Measurements from ENCODE around the gene ZDHHC12. TPM values are rescaled to one million over a fixed set of nuclear protein-coding genes. Genes with fewer than 3 reads are reported as not detected.

Gene ZDHHC12
- total and polyA plus RNA-seq, 12 donors = 1.6 to 97.4 (median 29.0) TPM

- intact Hi-C loops (cut with DNase I) = no loop called here
- no peak overlapping the region for H3K4me3 ChIP-seq
- H3K27me3 ChIP-seq = no peaks in the 10 kb centered on the region
- H3K36me3 ChIP-seq (replicated peaks in 1 of 2) = no peaks in the 10 kb centered on the region
- peaks cover 0 to 6% of the 10 kb centered on the region in 2 donors for H3K4me1 ChIP-seq (replicated peaks in 1 of 2)
- no peaks in the 10 kb centered on the region for H3K9me3 ChIP-seq (replicated peaks in 1 of 3)
- TF ChIP-seq POLR2A (IDR thresholded peaks at IDR 0.05) (no peak), CTCF (IDR thresholded peaks at IDR 0.05) (no peak)
- no peak overlapping the region for H3K27ac ChIP-seq
- no peak for DNase-seq
- WGBS, 4 donors = 79 to 92% (median 90%) methylated on average over 7 to 36 of the region's 36 CpGs
Observed at GRCh38 chr9:128705051-128705965, 18.6 kb downstream of the ZDHHC12 start.

GRCh38 chr9:128704356-128704670 is 19.6 kb downstream of the ZDHHC12 start:
- no peak for DNase-seq
- no peak overlapping the region for H3K4me3 ChIP-seq
- WGBS, 4 donors = 88 to 93% (median 92%) methylated on average over 5 of the region's 5 CpGs; no CpG with 5 or more reads in 1 of the 4 donors
- no peaks in the 10 kb centered on the region for H3K27me3 ChIP-seq
- no peak for TF ChIP-seq POLR2A (IDR thresholded peaks at IDR 0.05)
- no peak for TF ChIP-seq CTCF (IDR thresholded peaks at IDR 0.05)
- intact Hi-C loops (cut with DNase I) = no loop called here
- H3K4me1 ChIP-seq (replicated peaks in 1 of 2) = peaks cover 0 to 6% of the 10 kb centered on the region in 2 donors
- H3K36me3 ChIP-seq (replicated peaks in 1 of 2) = no peaks in the 10 kb centered on the region
- H3K27ac ChIP-seq = peak overlapping the region in 2 of 5 donors; percentile 3 to 34
- H3K9me3 ChIP-seq (replicated peaks in 1 of 3) = no peaks in the 10 kb centered on the region

DNA sequence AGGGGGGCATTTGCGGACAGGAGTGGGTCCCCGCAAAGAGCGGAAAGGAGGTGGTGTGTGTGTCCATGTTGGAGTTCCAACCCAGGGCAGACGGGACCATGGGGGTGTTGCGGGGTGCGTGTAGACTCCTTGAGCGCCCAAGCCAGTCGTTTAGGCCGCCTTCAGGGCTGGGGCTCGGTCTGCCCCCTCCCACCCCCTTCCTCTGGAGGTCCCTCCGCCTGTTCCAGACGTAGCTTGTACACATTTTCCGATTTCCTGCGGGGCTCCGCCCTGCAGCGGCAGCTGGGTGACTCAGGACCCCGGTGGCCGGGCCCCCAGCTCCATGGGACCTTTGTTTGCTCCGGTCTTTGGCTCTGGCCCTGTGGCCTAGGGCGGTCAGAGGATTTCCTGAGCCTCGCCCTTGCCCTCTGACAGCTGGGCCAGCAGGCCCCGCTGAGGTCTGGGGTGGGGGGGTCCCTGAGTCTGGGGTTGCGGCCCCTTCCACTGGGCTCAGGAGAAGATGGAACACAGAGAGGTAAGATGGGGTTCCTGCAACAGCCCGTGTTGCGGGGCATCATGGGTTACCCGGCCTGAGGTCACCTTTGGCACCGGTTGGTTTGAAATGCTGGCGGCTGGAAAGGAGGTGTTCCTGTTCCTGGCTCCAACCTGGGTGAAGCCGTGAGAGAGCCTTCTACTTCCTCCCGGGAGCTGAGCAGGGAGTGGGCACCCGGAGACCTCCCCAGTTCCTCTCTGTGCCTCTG is 20.1 kb downstream of the ZDHHC12 start:
- TF ChIP-seq CTCF (IDR thresholded peaks at IDR 0.05) (no peak), POLR2A (IDR thresholded peaks at IDR 0.05) (no peak)
- Histone ChIP-seq H3K27me3 (no peaks in the 10 kb centered on the region), H3K27ac (peak overlapping the region in 3 of 5 donors; percentile 3 to 49 (median 49)), H3K9me3 (replicated peaks in 1 of 3) (no peaks in the 10 kb centered on the region), H3K4me3 (peak overlapping the region in 1 of 4 donors; percentile 73), H3K4me1 (replicated peaks in 1 of 2) (peaks cover 0 to 6% of the 10 kb centered on the region in 2 donors), H3K36me3 (replicated peaks in 1 of 2) (no peaks in the 10 kb centered on the region)
- intact Hi-C loops (cut with DNase I) = no loop called here
- no peak for DNase-seq
- WGBS, 4 donors = 62 to 98% (median 81%) methylated on average over 9 to 31 of the region's 31 CpGs

- TF ChIP-seq CTCF (IDR thresholded peaks at IDR 0.05) (no peak), POLR2A (IDR thresholded peaks at IDR 0.05) (no peak)
- peak overlapping the region in 3 of 5 donors; percentile 13 to 49 (median 49) for H3K27ac ChIP-seq
- H3K36me3 ChIP-seq (replicated peaks in 1 of 2) = no peaks in the 10 kb centered on the region
- H3K4me3 ChIP-seq = peak overlapping the region in 3 of 4 donors; percentile 37 to 73 (median 52)
- peak in 1 of 7 donors; percentile 29 for DNase-seq
- H3K9me3 ChIP-seq (replicated peaks in 1 of 3) = no peaks in the 10 kb centered on the region
- peaks cover 0 to 6% of the 10 kb centered on the region in 2 donors for H3K4me1 ChIP-seq (replicated peaks in 1 of 2)
- H3K27me3 ChIP-seq = no peaks in the 10 kb centered on the region
- intact Hi-C loops (cut with DNase I) = no loop called here
- WGBS, 4 donors = 12 to 33% (median 20%) methylated on average over 14 to 54 of the region's 55 CpGs
Observed at GRCh38 chr9:128702949-128703615, 20.8 kb downstream of the ZDHHC12 start.

Measured in adrenal gland (tissue), 12 donors.